WTC11 (cell line): ENCODE measurements around the gene GAK. TPM values are rescaled to one million over a fixed set of nuclear protein-coding genes. Genes with fewer than 3 reads are reported as not detected.

ENCODE experiments used
- ATAC-seq: fragments of 200-7000 bp; cut with Tn5 transposase; 2 replicates; pipeline ENCODE4 v1.10.0; 2021; ENCODE audit warnings: mild to moderate bottlenecking, moderate library complexity
- CTCF ChIA-PET: fragments of 300-600 bp; sonication (Branson Sonifier 250); formaldehyde crosslinking; loops from one replicate; lab custom pipeline; 2021; ENCODE audit warnings: antibody characterized with exemption; lab: Charles Lee
- POLR2A ChIA-PET: fragments of 350-600 bp; sonication (Branson Sonifier 250); formaldehyde crosslinking; loops from one replicate; lab custom pipeline; 2021; ENCODE audit warnings: antibody characterized with exemption; lab: Charles Lee
- DNase-seq: peaks from one replicate; pipeline ENCODE4 v3.0.0; 2021; ENCODE audit warnings: low spot score
- H3K27ac Mint-ChIP-seq: 2 replicates; pipeline ENCODE4 v1.8.0; 2021; ENCODE audit warnings: mixed read lengths
- H3K27me3 Mint-ChIP-seq: 2 replicates; pipeline ENCODE4 v1.8.0; 2021; ENCODE audit warnings: low read depth, mild to moderate bottlenecking, moderate library complexity, mixed read lengths
- H3K36me3 Mint-ChIP-seq: 2 replicates; pipeline ENCODE4 v1.8.0; 2021; ENCODE audit warnings: mixed read lengths
- H3K4me1 Mint-ChIP-seq: 2 replicates; pipeline ENCODE4 v1.8.0; 2022; ENCODE audit warnings: mixed read lengths
- H3K4me3 Mint-ChIP-seq: 2 replicates; pipeline ENCODE4 v1.8.0; 2021; ENCODE audit warnings: mild to moderate bottlenecking, moderate library complexity, mixed read lengths
- H3K9me3 Mint-ChIP-seq: 2 replicates; pipeline ENCODE4 v1.8.0; 2021; ENCODE audit warnings: mixed read lengths
- AFF4 ChIP-seq: sonication (generic); formaldehyde crosslinking; IDR thresholded peaks from 2 replicates; pipeline ENCODE4 v1.8.1; 2023; ENCODE audit warnings: mild to moderate bottlenecking, missing genetic modification reagents, borderline replicate concordance
- ATF1 ChIP-seq: sonication (generic); formaldehyde crosslinking; IDR thresholded peaks from 2 replicates; pipeline ENCODE4 v1.8.1; 2023; ENCODE audit warnings: mild to moderate bottlenecking, moderate library complexity, missing genetic modification reagents
- ATF6 ChIP-seq: sonication (generic); formaldehyde crosslinking; IDR thresholded peaks from 2 replicates; pipeline ENCODE4 v1.8.1; 2023; ENCODE audit warnings: mild to moderate bottlenecking, missing genetic modification reagents
- CREB1 ChIP-seq: sonication (generic); formaldehyde crosslinking; IDR thresholded peaks from 2 replicates; pipeline ENCODE4 v1.8.0; 2023; ENCODE audit warnings: mild to moderate bottlenecking, missing genetic modification reagents
- CREM ChIP-seq: sonication (generic); formaldehyde crosslinking; IDR thresholded peaks from 2 replicates; pipeline ENCODE4 v1.8.1; 2022; ENCODE audit warnings: mild to moderate bottlenecking, missing genetic modification reagents, moderate library complexity
- EMX1 ChIP-seq: fragments of 250-450 bp; sonication (Bioruptor Pico); IDR thresholded peaks from 2 replicates; pipeline ENCODE4 v1.8.0; 2021; ENCODE audit warnings: mild to moderate bottlenecking
- MYBL2 ChIP-seq: sonication (generic); formaldehyde crosslinking; IDR thresholded peaks from 2 replicates; pipeline ENCODE4 v1.8.1; 2023; ENCODE audit warnings: mild to moderate bottlenecking, moderate library complexity, missing genetic modification reagents
- OVOL2 ChIP-seq: fragments of 250-450 bp; sonication (Bioruptor Pico); IDR thresholded peaks from 2 replicates; pipeline ENCODE4 v1.9.0; 2021; ENCODE audit warnings: mild to moderate bottlenecking, borderline replicate concordance
- PRRX2 ChIP-seq: fragments of 250-450 bp; sonication (Bioruptor Pico); IDR thresholded peaks from 2 replicates; pipeline ENCODE4 v1.8.0; 2021; ENCODE audit warnings: mild to moderate bottlenecking
- RELA ChIP-seq: sonication (generic); formaldehyde crosslinking; IDR thresholded peaks from 2 replicates; pipeline ENCODE4 v1.8.1; 2022; ENCODE audit warnings: missing genetic modification reagents, mild to moderate bottlenecking, borderline replicate concordance
- SMAD3 ChIP-seq: sonication (generic); formaldehyde crosslinking; IDR thresholded peaks from 2 replicates; pipeline ENCODE4 v1.8.0; 2022; ENCODE audit warnings: missing genetic modification reagents, mild to moderate bottlenecking, borderline replicate concordance
- SOX15 ChIP-seq: fragments of 250-450 bp; sonication (Bioruptor Pico); IDR thresholded peaks from 2 replicates; pipeline ENCODE4 v1.9.0; 2021; ENCODE audit warnings: mild to moderate bottlenecking
- TCF7 ChIP-seq: sonication (generic); formaldehyde crosslinking; IDR thresholded peaks from 2 replicates; pipeline ENCODE4 v1.8.0; 2022; ENCODE audit warnings: mild to moderate bottlenecking, low read depth, missing genetic modification reagents, moderate library complexity
- TEAD1 ChIP-seq: sonication (generic); formaldehyde crosslinking; IDR thresholded peaks from 2 replicates; pipeline ENCODE4 v1.8.0; 2022; ENCODE audit warnings: mild to moderate bottlenecking, missing genetic modification reagents
- ZBTB21 ChIP-seq: sonication (generic); formaldehyde crosslinking; IDR thresholded peaks from 2 replicates; pipeline ENCODE4 v1.8.1; 2023; ENCODE audit warnings: mild to moderate bottlenecking, missing genetic modification reagents, borderline replicate concordance
- ZBTB43 ChIP-seq: sonication (generic); formaldehyde crosslinking; IDR thresholded peaks from 2 replicates; pipeline ENCODE4 v1.8.1; 2023; ENCODE audit warnings: mild to moderate bottlenecking, missing genetic modification reagents
- ZNF416 ChIP-seq: fragments of 250-450 bp; sonication (Bioruptor Pico); IDR thresholded peaks from 2 replicates; pipeline ENCODE4 v1.9.0; 2021; ENCODE audit warnings: mild to moderate bottlenecking, inconsistent platforms
- total RNA-seq: library from RNA; stranded (reverse); gene quantifications from 3 replicates; pipeline ENCODE4 v1.2.3, GENCODE V29; 2021
- TF ChIP-seq, protein P1 (sequence below): sonication (generic); formaldehyde crosslinking; conservative IDR thresholded peaks from 2 replicates; pipeline ENCODE4 v1.8.1; 2022; ENCODE audit warnings: mild to moderate bottlenecking, missing genetic modification reagents
- TF ChIP-seq, protein P2 (sequence below): fragments of 250-450 bp; sonication (Bioruptor Pico); IDR thresholded peaks from 2 replicates; pipeline ENCODE4 v1.9.0; 2021; ENCODE audit warnings: moderate library complexity, mild to moderate bottlenecking, inconsistent platforms, borderline replicate concordance
- TF ChIP-seq, protein P3 (sequence below): sonication (generic); formaldehyde crosslinking; IDR thresholded peaks from 2 replicates; pipeline ENCODE4 v1.8.0; 2022; ENCODE audit warnings: mild to moderate bottlenecking, missing genetic modification reagents
- TF ChIP-seq, protein P4 (sequence below): fragments of 250-450 bp; sonication (Bioruptor Pico); IDR thresholded peaks from 2 replicates; pipeline ENCODE4 v1.9.0; 2021; ENCODE audit warnings: mild to moderate bottlenecking

The GAK gene
- total RNA-seq, 1 experiment from 2014 or later = 121 TPM

GRCh38 chr4:859496-859895, 72.6 kb downstream of the GAK start:
- Mint-ChIP-seq H3K27me3 (no peaks in the 10 kb centered on the region), H3K27ac (no peak overlapping the region), H3K9me3 (no peaks in the 10 kb centered on the region), H3K4me1 (no peaks in the 10 kb centered on the region), H3K36me3 (peaks cover 43% of the 10 kb centered on the region), H3K4me3 (no peak overlapping the region)
- TF ChIP-seq, protein P1, sequence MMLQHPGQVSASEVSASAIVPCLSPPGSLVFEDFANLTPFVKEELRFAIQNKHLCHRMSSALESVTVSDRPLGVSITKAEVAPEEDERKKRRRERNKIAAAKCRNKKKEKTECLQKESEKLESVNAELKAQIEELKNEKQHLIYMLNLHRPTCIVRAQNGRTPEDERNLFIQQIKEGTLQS (CRISPR knock-in tag) = no peak
- TF ChIP-seq CREM (CRISPR knock-in tag) (no peak), SOX15 (CRISPR knock-in tag) (no peak), ATF1 (CRISPR knock-in tag) (no peak), ATF6 (CRISPR knock-in tag) (no peak), TCF7 (CRISPR knock-in tag) (no peak), ZBTB43 (no peak)
- DNase-seq = no peak
- CTCF ChIA-PET = interaction anchor here (1.4 kb wide), 1 partner anchor 117 kb away, joined by 3 read pairs; no protein-coding TSS in a partner anchor
- POLR2A ChIA-PET = no interaction called here
- no peak for ATAC-seq

DNA sequence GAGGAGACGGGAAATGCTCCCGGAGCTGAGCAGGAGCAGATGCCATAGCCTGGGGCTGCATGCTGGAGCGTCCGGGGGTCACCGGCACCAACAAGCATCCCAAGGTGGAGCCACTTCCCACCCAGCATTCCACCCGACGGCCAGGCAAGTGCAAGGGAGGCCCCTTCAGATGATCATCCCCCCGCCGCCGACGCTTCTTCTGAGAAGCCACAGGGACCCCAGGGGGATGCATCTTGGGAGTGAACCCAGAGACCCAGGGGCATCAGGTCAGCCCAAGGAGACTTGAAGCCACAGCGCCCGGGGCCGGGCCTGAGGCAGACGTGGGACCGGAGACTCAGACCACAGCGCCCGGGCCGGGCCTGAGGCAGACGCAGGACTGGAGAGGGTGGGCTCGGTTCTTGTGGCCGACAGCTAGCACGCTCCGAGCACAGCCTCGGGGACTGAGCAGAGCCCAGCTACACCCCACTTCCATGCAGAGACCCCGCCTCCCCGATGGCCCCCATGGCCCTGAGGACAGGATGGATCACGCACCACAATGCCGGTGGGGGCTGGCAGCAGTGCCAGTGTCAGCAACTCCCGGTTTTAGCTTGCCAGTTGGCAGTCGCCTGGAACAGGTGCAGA, 73.2 kb downstream of the GAK start:
- peaks cover 43% of the 10 kb centered on the region for H3K36me3 Mint-ChIP-seq
- CTCF ChIA-PET = no interaction called here
- POLR2A ChIA-PET = no interaction called here
- DNase-seq (no peak), ATAC-seq (no peak)
- H3K27ac Mint-ChIP-seq = no peak overlapping the region
- H3K4me1 Mint-ChIP-seq = no peaks in the 10 kb centered on the region
- H3K4me3 Mint-ChIP-seq = no peak overlapping the region
- no peaks in the 10 kb centered on the region for H3K9me3 Mint-ChIP-seq
- no peaks in the 10 kb centered on the region for H3K27me3 Mint-ChIP-seq
- TF ChIP-seq MYBL2 (CRISPR knock-in tag) (no peak), PRRX2 (CRISPR knock-in tag) (no peak), SMAD3 (CRISPR knock-in tag) (no peak), TEAD1 (CRISPR knock-in tag) (no peak), OVOL2 (CRISPR knock-in tag) (no peak)
- TF ChIP-seq, protein P2, sequence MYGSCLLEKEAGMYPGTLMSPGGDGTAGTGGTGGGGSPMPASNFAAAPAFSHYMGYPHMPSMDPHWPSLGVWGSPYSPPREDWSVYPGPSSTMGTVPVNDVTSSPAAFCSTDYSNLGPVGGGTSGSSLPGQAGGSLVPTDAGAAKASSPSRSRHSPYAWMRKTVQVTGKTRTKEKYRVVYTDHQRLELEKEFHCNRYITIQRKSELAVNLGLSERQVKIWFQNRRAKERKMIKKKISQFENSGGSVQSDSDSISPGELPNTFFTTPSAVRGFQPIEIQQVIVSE (CRISPR knock-in tag) = no peak
- TF ChIP-seq, protein P3, sequence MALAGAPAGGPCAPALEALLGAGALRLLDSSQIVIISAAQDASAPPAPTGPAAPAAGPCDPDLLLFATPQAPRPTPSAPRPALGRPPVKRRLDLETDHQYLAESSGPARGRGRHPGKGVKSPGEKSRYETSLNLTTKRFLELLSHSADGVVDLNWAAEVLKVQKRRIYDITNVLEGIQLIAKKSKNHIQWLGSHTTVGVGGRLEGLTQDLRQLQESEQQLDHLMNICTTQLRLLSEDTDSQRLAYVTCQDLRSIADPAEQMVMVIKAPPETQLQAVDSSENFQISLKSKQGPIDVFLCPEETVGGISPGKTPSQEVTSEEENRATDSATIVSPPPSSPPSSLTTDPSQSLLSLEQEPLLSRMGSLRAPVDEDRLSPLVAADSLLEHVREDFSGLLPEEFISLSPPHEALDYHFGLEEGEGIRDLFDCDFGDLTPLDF (CRISPR knock-in tag) = no peak

DNA sequence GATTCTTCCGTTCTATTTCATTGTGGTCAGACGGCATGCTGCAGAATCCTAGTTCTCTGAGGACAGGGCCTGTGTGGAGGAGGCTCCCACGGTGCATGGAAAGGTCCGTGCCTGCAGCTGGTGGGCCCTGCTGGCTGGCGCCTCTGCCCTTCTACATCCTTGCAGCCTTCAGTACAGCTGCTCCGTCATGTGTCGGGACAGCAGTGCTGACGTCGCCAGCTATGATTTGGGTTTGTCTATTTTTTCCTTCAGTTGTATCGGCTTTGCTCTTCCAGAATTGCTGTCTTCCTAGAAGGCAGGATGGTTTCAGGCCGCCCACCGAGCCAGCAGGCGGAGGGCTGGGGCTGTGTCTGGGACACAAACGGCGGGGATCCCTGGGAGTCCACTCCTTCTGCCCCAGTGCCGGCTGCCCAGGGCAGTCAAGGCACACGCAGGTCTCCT, 74.1 kb downstream of the GAK start:
- POLR2A ChIA-PET = no interaction called here
- Mint-ChIP-seq H3K4me3 (no peak overlapping the region), H3K27me3 (no peaks in the 10 kb centered on the region), H3K4me1 (no peaks in the 10 kb centered on the region), H3K9me3 (no peaks in the 10 kb centered on the region), H3K27ac (no peak overlapping the region), H3K36me3 (peaks cover 39% of the 10 kb centered on the region)
- ATAC-seq = no peak
- no peak for DNase-seq
- CTCF ChIA-PET = no interaction called here
- TF ChIP-seq CREB1 (CRISPR knock-in tag) (no peak), ZNF416 (CRISPR knock-in tag) (no peak), EMX1 (CRISPR knock-in tag) (no peak), AFF4 (CRISPR knock-in tag) (no peak), ZBTB21 (no peak), RELA (CRISPR knock-in tag) (no peak)
- TF ChIP-seq, protein P4, sequence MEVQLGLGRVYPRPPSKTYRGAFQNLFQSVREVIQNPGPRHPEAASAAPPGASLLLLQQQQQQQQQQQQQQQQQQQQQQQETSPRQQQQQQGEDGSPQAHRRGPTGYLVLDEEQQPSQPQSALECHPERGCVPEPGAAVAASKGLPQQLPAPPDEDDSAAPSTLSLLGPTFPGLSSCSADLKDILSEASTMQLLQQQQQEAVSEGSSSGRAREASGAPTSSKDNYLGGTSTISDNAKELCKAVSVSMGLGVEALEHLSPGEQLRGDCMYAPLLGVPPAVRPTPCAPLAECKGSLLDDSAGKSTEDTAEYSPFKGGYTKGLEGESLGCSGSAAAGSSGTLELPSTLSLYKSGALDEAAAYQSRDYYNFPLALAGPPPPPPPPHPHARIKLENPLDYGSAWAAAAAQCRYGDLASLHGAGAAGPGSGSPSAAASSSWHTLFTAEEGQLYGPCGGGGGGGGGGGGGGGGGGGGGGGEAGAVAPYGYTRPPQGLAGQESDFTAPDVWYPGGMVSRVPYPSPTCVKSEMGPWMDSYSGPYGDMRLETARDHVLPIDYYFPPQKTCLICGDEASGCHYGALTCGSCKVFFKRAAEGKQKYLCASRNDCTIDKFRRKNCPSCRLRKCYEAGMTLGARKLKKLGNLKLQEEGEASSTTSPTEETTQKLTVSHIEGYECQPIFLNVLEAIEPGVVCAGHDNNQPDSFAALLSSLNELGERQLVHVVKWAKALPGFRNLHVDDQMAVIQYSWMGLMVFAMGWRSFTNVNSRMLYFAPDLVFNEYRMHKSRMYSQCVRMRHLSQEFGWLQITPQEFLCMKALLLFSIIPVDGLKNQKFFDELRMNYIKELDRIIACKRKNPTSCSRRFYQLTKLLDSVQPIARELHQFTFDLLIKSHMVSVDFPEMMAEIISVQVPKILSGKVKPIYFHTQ = no peak
